Liver (tissue), 9 donors: ENCODE measurements around the gene DNM3. TPM values are rescaled to one million over a fixed set of nuclear protein-coding genes. Genes with fewer than 3 reads are reported as not detected.

Source experiments
- DNase-seq: peaks from one replicate; pipeline ENCODE4 v3.0.0-alpha.2; 2017; ENCODE audit warnings: low spot score
- H3K27ac ChIP-seq, 2 donors: one replicate each; pipeline ENCODE4 v1.7.0; 2013; ENCODE audit warnings: inconsistent platforms in 2 of 2, low read length in 2 of 2, control low read depth in 1 of 2, low read depth in 1 of 2, mild to moderate bottlenecking in 1 of 2
- H3K27me3 ChIP-seq, 4 donors: one replicate each; pipeline versions ENCODE4 v1.6.1 to v1.7.0; 2013; ENCODE audit warnings: low read length in 3 of 4, inconsistent platforms in 1 of 4, mild to moderate bottlenecking in 1 of 4, moderate library complexity in 1 of 4; ENCODE audit not compliant: control insufficient read depth in 4 of 4, insufficient read depth in 4 of 4
- H3K36me3 ChIP-seq, 4 donors: one replicate each; pipeline versions ENCODE4 v1.6.1 to v1.7.0; 2013; ENCODE audit warnings: low read length in 3 of 4, mild to moderate bottlenecking in 3 of 4, low read depth in 1 of 4, moderate library complexity in 1 of 4; ENCODE audit not compliant: control insufficient read depth in 4 of 4, insufficient read depth in 3 of 4
- H3K4me1 ChIP-seq, 4 donors: one replicate each; pipeline versions ENCODE4 v1.6.1 to v1.7.0; 2013; ENCODE audit warnings: low read length in 3 of 4, mild to moderate bottlenecking in 3 of 4, moderate library complexity in 1 of 4; ENCODE audit not compliant: control insufficient read depth in 4 of 4, insufficient read depth in 4 of 4
- H3K4me3 ChIP-seq, 3 donors: one replicate each; pipeline versions ENCODE4 v1.6.1 to v1.7.0; 2013; ENCODE audit warnings: low read length in 3 of 3, control low read depth in 1 of 3, low read depth in 1 of 3, mild to moderate bottlenecking in 1 of 3
- H3K9ac ChIP-seq, 2 donors: one replicate each; pipeline ENCODE4 v1.7.0; 2013; ENCODE audit warnings: low read length in 2 of 2, mild to moderate bottlenecking in 2 of 2, moderate library complexity in 2 of 2, control low read depth in 1 of 2, low read depth in 1 of 2
- H3K9me3 ChIP-seq, 4 donors: one replicate each; pipeline versions ENCODE4 v1.6.1 to v1.7.0; 2013; ENCODE audit warnings: low read length in 3 of 4; ENCODE audit not compliant: control insufficient read depth in 4 of 4
- CTCF ChIP-seq: fragments of 150-350 bp; IDR thresholded peaks from 2 replicates; pipeline ENCODE4 v1.5.1; 2017; ENCODE audit warnings: improper control_type of control experiment, low read depth, low read length; ENCODE audit not compliant: missing input control
- EGR1 ChIP-seq, 2 donors: IDR thresholded peaks; 2 replicates each; pipeline ENCODE4 v1.6.1; 2016 to 2018; ENCODE audit warnings: antibody characterized with exemption in 2 of 2, low read depth in 2 of 2
- FOXA1 ChIP-seq: IDR thresholded peaks from 2 replicates; pipeline ENCODE4 v1.6.1; 2016; ENCODE audit warnings: antibody characterized with exemption
- FOXA2 ChIP-seq: IDR thresholded peaks from 2 replicates; pipeline ENCODE4 v1.6.1; 2016; ENCODE audit warnings: antibody characterized with exemption
- GABPA ChIP-seq, 2 donors: IDR thresholded peaks in 1 of 2; conservative IDR thresholded peaks in 1 of 2; 2 replicates each; pipeline ENCODE4 v1.6.1; 2016; ENCODE audit warnings: antibody characterized with exemption in 2 of 2, mild to moderate bottlenecking in 1 of 2, moderate library complexity in 1 of 2
- HNF4A ChIP-seq, 2 donors: conservative IDR thresholded peaks; 2 replicates each; pipeline ENCODE4 v1.6.1; 2016; ENCODE audit warnings: antibody characterized with exemption in 2 of 2, mild to moderate bottlenecking in 2 of 2
- HNF4G ChIP-seq: IDR thresholded peaks from 2 replicates; pipeline ENCODE4 v1.6.1; 2016; ENCODE audit warnings: antibody characterized with exemption
- JUND ChIP-seq, 2 donors: IDR thresholded peaks; 2 replicates each; pipeline ENCODE4 v1.6.1; 2016; ENCODE audit warnings: antibody characterized with exemption in 2 of 2
- NR2F2 ChIP-seq: IDR thresholded peaks from 2 replicates; pipeline ENCODE4 v1.6.1; 2016; ENCODE audit warnings: antibody characterized with exemption
- RAD21 ChIP-seq, 2 donors: IDR thresholded peaks; 2 replicates each; pipeline ENCODE4 v1.6.1; 2016; ENCODE audit warnings: antibody characterized with exemption in 2 of 2, mild to moderate bottlenecking in 2 of 2
- RXRA ChIP-seq, 2 donors: IDR thresholded peaks; 2 replicates each; pipeline ENCODE4 v1.6.1; 2017 to 2018; ENCODE audit warnings: antibody characterized with exemption in 2 of 2, mild to moderate bottlenecking in 1 of 2
- SP1 ChIP-seq: IDR thresholded peaks from 2 replicates; pipeline ENCODE4 v1.6.1; 2018; ENCODE audit warnings: antibody characterized with exemption, mild to moderate bottlenecking
- TAF1 ChIP-seq: conservative IDR thresholded peaks from 2 replicates; pipeline ENCODE4 v1.6.1; 2016; ENCODE audit warnings: antibody characterized with exemption, mild to moderate bottlenecking
- YY1 ChIP-seq: IDR thresholded peaks from 2 replicates; pipeline ENCODE4 v1.6.1; 2016; ENCODE audit warnings: antibody characterized with exemption, mild to moderate bottlenecking
- WGBS: extraction: QIAGEN DNeasy Blood & Tissue Kit; methylation state at CpG from one replicate; pipeline ENCODE4 v1.1.7; 2013; 5-methylcytosine and 5-hydroxymethylcytosine counted together
- polyA plus RNA-seq, 2 donors: library from polyadenylated mRNA; stranded (reverse) in 1 of 2; unstranded in 1 of 2; fragments of 200-250 nt in 1 of 2; fragments of >200 nt in 1 of 2; fragmentation: Nextera tagmentation in 1 of 2; extraction: Ambion mirVana in 1 of 2; gene quantifications; one replicate each; pipeline versions ENCODE4 v1.2.1 to v1.2.3, GENCODE V29; 2013 to 2015
- total RNA-seq, 2 donors: library from RNA; depleted of rRNA; stranded (reverse); fragments of >200 nt; gene quantifications; one replicate each; pipeline ENCODE4 v1.2.3, GENCODE V29; 2014
- TF ChIP-seq, protein P1 (sequence below): IDR thresholded peaks from 2 replicates; pipeline ENCODE4 v1.6.1; 2016; ENCODE audit warnings: antibody characterized with exemption
- TF ChIP-seq, protein P2 (sequence below): IDR thresholded peaks from 2 replicates; pipeline ENCODE4 v1.6.1; 2016; ENCODE audit warnings: antibody characterized with exemption
- TF ChIP-seq, protein P3 (sequence below): IDR thresholded peaks from 2 replicates; pipeline ENCODE4 v1.6.1; 2016; ENCODE audit warnings: antibody characterized with exemption
- donor health status: healthy.
- donor health status: healthy.
- donor health status: healthy.
- donor health status: healthy.
- donor health status: healthy.

DNM3 gene
- total and polyA plus RNA-seq, 4 donors, result 0.08 to 3.2 (median 1.0) TPM

DNA sequence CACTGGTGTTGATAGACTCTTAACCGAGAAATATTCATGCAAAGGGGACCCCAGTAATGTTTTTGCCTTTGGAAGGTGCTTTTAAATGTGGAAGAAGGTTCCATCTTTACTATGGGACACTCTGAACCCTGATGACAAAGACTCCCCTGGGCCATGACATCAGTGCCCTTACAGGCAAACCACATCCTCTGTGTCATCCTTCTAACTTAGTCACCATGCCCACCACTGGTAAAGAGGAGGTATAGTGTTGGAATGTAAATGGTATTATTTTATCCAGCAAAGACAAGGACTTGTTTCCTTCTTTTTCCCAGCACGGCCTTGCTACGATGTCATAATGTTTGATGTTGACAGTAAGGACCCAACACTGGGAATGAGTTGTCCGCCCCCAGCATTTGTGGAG, 47.2 kb upstream of the DNM3 start:
- Histone ChIP-seq H3K27ac (no peak overlapping the region), H3K4me3 (no peak overlapping the region), H3K36me3 (peaks cover 23 to 85% (median 58%) of the 10 kb centered on the region in 4 donors), H3K4me1 (no peaks in the 10 kb centered on the region), H3K9me3 (no peaks in the 10 kb centered on the region), H3K27me3 (no peaks in the 10 kb centered on the region), H3K9ac (no peak overlapping the region)
- no peak for TF ChIP-seq RXRA (IDR thresholded peaks at IDR 0.05)
- TF ChIP-seq, protein P1, sequence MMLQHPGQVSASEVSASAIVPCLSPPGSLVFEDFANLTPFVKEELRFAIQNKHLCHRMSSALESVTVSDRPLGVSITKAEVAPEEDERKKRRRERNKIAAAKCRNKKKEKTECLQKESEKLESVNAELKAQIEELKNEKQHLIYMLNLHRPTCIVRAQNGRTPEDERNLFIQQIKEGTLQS, result no peak
- TF ChIP-seq EGR1 (IDR thresholded peaks at IDR 0.05; ENCODE audit: low read depth in 2 of 2), result no peak
- TF ChIP-seq HNF4A (conservative IDR thresholded peaks at IDR 0.05), result no peak
- no peak for TF ChIP-seq TAF1
- TF ChIP-seq, protein P2, sequence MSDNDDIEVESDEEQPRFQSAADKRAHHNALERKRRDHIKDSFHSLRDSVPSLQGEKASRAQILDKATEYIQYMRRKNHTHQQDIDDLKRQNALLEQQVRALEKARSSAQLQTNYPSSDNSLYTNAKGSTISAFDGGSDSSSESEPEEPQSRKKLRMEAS, result no peak
- TF ChIP-seq CTCF, result no peak
- WGBS, result 84% methylated on average over 4 of the region's 4 CpGs
- no peak for DNase-seq

DNA sequence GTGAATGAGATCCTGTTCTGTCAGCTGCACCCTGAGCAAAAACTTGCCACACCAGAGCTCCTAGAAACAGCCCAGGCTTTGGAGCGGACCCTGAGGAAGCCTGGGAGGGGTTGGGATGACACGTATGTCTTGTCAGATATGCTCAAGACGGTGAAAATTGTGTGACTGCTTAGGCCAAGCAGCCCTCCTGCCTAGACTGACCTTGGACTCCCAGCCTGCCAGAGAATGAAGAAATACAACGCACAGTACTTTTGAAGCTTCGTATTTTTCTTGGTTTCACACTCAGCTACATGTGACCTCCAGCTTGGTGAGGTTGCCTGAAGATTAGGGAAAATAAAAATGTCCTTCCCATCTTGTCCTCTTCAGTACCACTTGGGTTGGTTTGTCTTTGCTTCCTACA, 44.7 kb upstream of the DNM3 start:
- no peak for DNase-seq
- WGBS, result 97% methylated on average over 5 of the region's 5 CpGs
- H3K4me3 ChIP-seq, result no peak overlapping the region
- no peak overlapping the region for H3K27ac ChIP-seq
- no peaks in the 10 kb centered on the region for H3K27me3 ChIP-seq
- H3K4me1 ChIP-seq, result no peaks in the 10 kb centered on the region
- no peaks in the 10 kb centered on the region for H3K9me3 ChIP-seq
- peaks cover 9 to 61% (median 38%) of the 10 kb centered on the region in 4 donors for H3K36me3 ChIP-seq
- no peak overlapping the region for H3K9ac ChIP-seq
- TF ChIP-seq RXRA (IDR thresholded peaks at IDR 0.05) (no peak), FOXA2 (no peak), EGR1 (IDR thresholded peaks at IDR 0.05; ENCODE audit: low read depth in 2 of 2) (no peak), FOXA1 (no peak), YY1 (no peak), TAF1 (no peak), HNF4G (no peak), HNF4A (conservative IDR thresholded peaks at IDR 0.05) (no peak)
- TF ChIP-seq, protein P2, result no peak
- TF ChIP-seq, protein P1, result no peak

- peaks cover 4 to 45% (median 25%) of the 10 kb centered on the region in 4 donors for H3K36me3 ChIP-seq
- TF ChIP-seq, protein P2, result no peak
- TF ChIP-seq EGR1 (IDR thresholded peaks at IDR 0.05; ENCODE audit: low read depth in 2 of 2), result no peak
- TF ChIP-seq FOXA1, result no peak
- TF ChIP-seq NR2F2, result no peak
- no peak for TF ChIP-seq FOXA2
- no peak for TF ChIP-seq JUND (IDR thresholded peaks at IDR 0.05)
- TF ChIP-seq SP1, result no peak
- no peak for TF ChIP-seq TAF1
- TF ChIP-seq HNF4G, result no peak
- no peak for TF ChIP-seq GABPA (IDR thresholded peaks at IDR 0.05 in 1 of 2, conservative IDR thresholded peaks at IDR 0.05 in 1 of 2)
- TF ChIP-seq CTCF, result no peak
- no peak for TF ChIP-seq RXRA (IDR thresholded peaks at IDR 0.05)
- TF ChIP-seq HNF4A (conservative IDR thresholded peaks at IDR 0.05), result no peak
- TF ChIP-seq, protein P3, sequence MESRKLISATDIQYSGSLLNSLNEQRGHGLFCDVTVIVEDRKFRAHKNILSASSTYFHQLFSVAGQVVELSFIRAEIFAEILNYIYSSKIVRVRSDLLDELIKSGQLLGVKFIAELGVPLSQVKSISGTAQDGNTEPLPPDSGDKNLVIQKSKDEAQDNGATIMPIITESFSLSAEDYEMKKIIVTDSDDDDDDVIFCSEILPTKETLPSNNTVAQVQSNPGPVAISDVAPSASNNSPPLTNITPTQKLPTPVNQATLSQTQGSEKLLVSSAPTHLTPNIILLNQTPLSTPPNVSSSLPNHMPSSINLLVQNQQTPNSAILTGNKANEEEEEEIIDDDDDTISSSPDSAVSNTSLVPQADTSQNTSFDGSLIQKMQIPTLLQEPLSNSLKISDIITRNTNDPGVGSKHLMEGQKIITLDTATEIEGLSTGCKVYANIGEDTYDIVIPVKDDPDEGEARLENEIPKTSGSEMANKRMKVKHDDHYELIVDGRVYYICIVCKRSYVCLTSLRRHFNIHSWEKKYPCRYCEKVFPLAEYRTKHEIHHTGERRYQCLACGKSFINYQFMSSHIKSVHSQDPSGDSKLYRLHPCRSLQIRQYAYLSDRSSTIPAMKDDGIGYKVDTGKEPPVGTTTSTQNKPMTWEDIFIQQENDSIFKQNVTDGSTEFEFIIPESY, result no peak
- no peak for TF ChIP-seq YY1
- no peak for TF ChIP-seq RAD21 (IDR thresholded peaks at IDR 0.05)
- TF ChIP-seq, protein P1, result no peak
These were observed 43.0 kb upstream of the DNM3 start for GRCh38 chr1:171798311-171798710.

More at GRCh38 chr1:171798311-171798710, 43.0 kb upstream of the DNM3 start:
- H3K27ac ChIP-seq, result no peak overlapping the region
- no peaks in the 10 kb centered on the region for H3K27me3 ChIP-seq
- H3K4me1 ChIP-seq, result no peaks in the 10 kb centered on the region
- WGBS, result 97% methylated on average over 3 of the region's 3 CpGs
- no peak for DNase-seq
- no peak overlapping the region for H3K9ac ChIP-seq
- no peak overlapping the region for H3K4me3 ChIP-seq
- no peaks in the 10 kb centered on the region for H3K9me3 ChIP-seq
